ENCODE results near the gene FSTL4.
"Not testable (repeated sequence)": the region's sequence is repeated elsewhere in the genome, so short reads cannot be mapped to it uniquely, and the experiment has no call there.

Gene FSTL4

GRCh38 chr5:133170756-133171387, 441.5 kb downstream of the FSTL4 start:
- not testable (repeated sequence) for DNase-seq (ENCODE audit: low spot score)

- no peak for DNase-seq (ENCODE audit: low spot score)
Measured at GRCh38 chr5:133164759-133165158, 447.6 kb downstream of the FSTL4 start.

- DNase-seq (ENCODE audit: low spot score): no peak
Measured at GRCh38 chr5:133163839-133164238, 448.5 kb downstream of the FSTL4 start.

GRCh38 chr5:133159543-133159942, 452.8 kb downstream of the FSTL4 start:
- no peak for DNase-seq (ENCODE audit: low spot score)

- DNase-seq (ENCODE audit: low spot score): no peak
Measured at GRCh38 chr5:133155326-133155969, 456.9 kb downstream of the FSTL4 start.

- DNase-seq (ENCODE audit: low spot score): no peak
Measured at GRCh38 chr5:133154274-133155075, 457.9 kb downstream of the FSTL4 start.

- DNase-seq (ENCODE audit: low spot score): no peak
Measured at GRCh38 chr5:133150909-133151544, 461.3 kb downstream of the FSTL4 start.

- no peak for DNase-seq (ENCODE audit: low spot score)
Measured at GRCh38 chr5:133149345-133149744, 463.0 kb downstream of the FSTL4 start.

- no peak for DNase-seq (ENCODE audit: low spot score)
Measured at GRCh38 chr5:133147815-133148567, 464.4 kb downstream of the FSTL4 start.

GRCh38 chr5:133147411-133147810, 464.9 kb downstream of the FSTL4 start:
- no peak for DNase-seq (ENCODE audit: low spot score)
